HG03558 (cell line): ENCODE data around the gene WASF2.

ENCODE experiments used
- ATAC-seq: cut with Tn5 transposase; IDR thresholded peaks from one replicate; pipeline ENCODE4 v1.9.1; 2021; ENCODE audit warnings: moderate number of reproducible peaks; ENCODE audit not compliant: unreplicated experiment; ENCODE audit errors: extremely low read depth

Gene WASF2

GRCh38 chr1:27364696-27365371, 125.1 kb downstream of the WASF2 start:
- no peak for ATAC-seq

- no peak for ATAC-seq
Measured at GRCh38 chr1:27363766-27364695, 125.9 kb downstream of the WASF2 start.

GRCh38 chr1:27361553-27361952, 128.4 kb downstream of the WASF2 start:
- ATAC-seq, result no peak

- ATAC-seq, result no peak
Measured at GRCh38 chr1:27361044-27361402, 128.9 kb downstream of the WASF2 start.

DNA sequence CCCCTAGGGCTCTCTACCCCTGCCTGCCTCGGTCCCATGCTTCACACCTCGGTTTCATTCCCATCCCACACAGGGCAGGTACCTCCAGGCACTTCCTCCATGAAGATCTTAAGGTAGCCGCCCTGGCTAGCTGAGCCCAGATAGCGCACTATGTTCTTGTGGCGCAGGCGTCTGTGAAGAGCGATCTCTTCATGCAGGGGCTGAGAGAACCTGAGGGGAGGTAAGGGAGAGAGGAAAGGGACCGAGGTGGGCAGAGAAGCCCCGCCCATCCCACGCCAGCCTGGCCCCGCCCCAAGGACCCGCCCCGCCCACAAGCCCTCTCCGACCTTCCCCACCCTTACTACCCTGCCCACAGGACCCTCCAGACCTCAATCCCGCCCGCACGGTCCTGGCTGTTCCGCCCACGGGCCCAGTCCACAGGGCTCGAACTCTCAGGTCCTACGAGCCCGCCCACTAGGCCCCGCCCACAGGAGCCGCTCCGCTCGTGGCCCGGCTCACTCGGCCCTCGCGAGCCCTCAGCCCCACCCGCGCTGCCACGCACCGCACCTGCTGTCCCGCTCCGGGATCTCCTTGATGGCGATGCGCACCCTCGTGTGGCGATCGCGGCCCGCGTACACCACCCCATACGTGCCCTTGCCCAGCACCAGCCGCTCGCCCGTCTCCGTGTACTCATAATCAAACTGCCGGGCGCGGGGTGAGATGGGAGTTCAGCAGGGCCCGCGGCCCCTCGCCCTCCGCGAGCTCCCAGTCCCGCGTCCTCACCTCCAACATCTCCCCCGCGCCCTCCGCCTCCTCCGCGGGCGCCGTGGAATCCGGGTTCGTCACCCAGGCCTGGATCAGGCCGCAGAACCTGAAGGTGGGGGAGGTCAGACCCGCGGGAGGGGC, 129.6 kb downstream of the WASF2 start:
- ATAC-seq, result no peak

GRCh38 chr1:27359822-27360158, 130.2 kb downstream of the WASF2 start:
- no peak for ATAC-seq

GRCh38 chr1:27358928-27359313, 131.0 kb downstream of the WASF2 start:
- no peak for ATAC-seq

DNA sequence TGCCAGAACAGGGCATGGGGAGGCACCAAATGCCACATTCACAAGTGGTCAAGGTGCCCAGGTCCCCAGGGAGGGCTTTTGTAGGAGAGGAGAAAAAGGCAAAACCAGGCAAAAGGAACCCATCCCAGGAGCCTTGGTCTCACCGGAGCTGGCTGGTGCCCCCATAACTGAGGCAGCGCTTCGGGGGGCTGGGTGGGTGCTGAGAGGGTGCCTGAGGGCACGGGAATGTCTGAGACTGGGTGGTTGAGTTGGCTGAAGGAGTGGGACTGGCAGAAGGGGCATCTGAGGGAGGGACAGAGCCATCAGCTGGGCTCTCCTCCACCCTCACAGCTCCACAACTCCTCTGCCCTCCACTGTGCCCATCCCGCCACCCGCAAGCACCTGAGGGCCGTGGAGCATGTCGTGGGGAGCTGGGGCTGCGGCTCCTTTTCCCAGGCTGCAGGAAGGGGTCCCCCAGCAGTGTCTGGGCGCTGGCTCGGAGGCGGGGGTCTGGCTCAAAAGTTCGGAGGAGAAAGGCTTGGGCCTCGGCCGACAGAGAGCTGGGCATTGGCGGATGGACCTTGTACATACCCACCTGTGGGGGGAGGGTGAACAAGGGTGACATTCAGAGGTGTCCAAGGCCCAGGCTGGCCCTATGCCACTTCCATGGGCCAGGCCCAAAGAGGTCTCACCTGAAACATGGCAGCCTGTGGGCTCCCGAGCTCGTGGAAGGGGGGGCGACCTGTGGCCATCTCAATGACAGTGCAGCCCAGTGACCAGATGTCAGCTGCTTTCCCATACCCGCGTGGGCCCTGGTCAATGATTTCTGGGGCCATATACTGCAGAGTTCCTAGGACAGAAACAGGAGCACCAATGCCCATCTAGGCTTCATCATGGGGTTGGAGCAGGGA, 131.7 kb downstream of the WASF2 start:
- ATAC-seq, result no peak

GRCh38 chr1:27357281-27358037, 132.5 kb downstream of the WASF2 start:
- no peak for ATAC-seq

DNA sequence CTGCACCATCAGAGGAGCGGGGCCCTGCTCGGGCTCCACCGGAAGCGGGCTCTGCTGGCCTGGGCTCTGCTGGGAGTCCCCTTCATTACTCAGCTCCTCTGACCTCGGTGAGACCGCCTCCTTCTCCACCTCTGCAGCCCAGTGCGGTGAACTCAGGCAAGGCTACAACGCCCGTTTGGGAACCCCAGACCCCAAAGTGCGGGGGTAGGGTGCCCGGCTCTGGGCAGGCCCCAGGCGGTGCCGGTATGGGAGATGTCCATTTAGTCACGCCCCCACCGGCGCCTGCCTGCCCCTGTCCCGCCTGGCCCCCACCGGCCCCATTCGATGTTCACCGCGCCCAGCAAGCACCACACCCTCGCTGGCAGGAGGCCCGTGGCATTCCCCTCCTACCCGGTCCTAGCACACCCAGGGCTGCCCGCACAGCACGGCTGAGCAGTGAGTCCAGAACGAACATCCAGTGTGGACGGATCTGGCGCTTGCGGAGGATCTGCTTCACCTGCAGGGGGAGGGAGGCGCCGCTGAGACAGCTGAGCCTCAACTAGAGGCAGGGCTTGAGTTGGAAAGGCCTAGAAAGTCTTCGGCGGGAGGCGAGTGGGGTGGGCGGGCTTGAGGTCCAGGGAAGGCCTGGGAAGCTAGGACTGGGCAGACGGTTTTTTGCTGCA, 133.2 kb downstream of the WASF2 start:
- no peak for ATAC-seq

- ATAC-seq, result no peak
Measured at GRCh38 chr1:27356277-27356618, 133.7 kb downstream of the WASF2 start.

DNA sequence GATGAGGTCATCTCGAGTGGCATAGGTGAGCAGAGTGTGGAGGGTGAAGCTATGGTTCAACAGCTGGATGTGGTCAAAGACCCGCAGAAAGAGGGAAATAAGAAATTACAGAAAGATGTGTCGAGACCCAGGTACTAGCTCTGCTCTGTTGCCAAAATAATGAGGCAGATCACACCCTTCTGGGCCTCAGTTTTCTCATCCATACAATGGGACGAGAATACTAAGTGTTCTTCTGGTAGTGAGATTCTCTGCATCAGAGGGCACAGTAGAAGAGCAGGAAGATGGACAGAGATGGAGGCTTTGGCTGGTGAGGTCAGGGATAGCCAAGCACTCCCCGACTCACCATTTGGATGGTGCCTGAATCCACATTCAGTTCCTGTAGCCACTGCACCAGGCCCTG, 134.3 kb downstream of the WASF2 start:
- ATAC-seq, result no peak
